Kidney tubule cell (primary cell): ENCODE data around the gene SMAP1.

ENCODE experiments used
- DNase-seq: peaks from one replicate; pipeline ENCODE4 v3.0.0-alpha.2; 2018; ENCODE audit warnings: low spot score

Gene SMAP1

DNA sequence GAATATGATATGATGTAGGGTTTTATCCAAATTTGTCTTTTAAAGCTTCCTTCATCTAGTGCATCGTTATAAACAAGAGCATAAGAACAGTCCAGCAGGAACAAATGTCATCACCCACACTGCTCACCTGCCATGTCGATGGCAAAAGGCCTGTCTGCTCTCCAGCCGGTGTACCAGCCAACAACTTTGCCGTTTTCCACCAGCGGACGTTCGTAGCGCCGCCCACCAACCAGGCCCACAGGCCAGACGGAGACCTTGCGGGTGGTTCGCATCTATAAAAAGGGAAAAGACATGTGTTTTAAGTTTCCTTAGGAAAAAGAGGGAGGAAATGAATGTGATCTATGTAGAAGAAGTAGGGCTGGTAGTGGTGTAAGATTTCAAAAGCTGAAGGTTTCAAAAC is 226.3 kb downstream of the SMAP1 start:
- DNase-seq = no peak

DNA sequence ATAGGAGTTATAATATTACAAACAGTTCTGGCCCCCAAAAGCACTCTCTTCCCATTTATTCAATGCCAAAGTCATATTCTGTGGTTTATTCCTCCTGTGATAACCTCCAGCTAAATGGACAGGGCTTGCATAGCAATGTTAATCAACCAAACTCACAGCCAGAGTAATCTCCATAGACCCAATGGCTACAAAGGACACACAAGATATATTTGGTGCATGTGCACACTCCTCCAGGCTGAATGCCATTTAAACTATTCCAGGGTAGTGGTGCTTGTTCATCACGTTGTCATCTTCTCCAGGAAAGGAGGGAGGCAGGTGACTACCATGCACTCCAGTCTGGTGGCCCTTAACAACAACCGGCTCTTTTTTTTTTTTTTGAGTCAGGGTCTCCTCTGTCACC is 232.4 kb downstream of the SMAP1 start:
- no peak for DNase-seq

DNA sequence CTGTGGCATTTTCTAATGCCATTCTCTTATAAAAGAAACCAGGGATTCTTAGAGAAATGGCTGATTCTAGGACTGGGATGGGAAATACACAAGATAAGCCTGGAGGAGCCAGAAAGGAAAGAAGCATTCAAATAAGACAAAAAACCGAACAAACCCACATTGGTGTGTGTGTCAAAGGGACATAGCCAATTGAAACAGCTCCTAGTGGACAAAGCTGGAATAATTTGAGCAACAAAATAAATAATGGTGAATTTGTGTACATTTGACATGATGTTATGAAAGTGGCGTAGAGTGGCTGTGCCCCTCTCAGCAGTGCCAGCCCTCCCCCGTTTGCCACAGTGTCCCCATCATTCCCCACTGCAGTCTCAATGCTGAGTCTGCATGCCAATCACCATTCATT is 233.6 kb downstream of the SMAP1 start:
- DNase-seq = no peak

DNA sequence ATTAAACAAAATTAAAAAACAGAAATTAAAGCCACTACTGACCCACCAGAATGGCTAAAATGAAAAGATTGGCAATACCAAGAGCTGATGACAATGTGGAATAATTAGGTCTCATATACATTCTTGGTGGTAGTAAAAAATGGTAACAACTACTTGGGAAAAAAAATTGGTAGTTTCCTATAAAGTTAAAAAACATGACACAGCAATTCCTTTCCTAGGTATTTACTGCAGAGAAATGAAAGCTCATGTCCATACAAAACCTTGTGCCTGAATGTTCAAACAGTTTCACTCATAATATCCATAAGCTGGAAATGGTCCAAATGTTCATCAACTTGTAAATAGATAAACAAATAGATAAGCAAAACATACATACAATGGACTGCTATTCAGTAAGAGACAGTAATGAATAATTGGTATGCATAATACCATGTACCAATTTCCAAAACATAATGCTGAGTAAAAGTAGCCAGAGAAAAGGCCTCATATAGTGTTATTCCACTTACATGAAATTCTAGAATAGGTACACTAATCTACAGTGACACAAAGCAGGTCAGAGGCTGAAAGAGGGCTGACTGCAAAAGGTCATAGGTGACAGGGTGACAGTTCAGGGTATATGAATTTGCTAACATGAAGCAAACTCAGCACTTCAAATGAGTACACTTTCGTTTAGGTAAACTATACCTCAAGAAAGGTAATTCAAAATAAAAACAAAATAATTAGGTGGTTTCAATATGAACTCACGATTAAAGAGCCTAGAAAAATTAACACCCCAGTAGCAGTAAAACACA is 236.2 kb downstream of the SMAP1 start:
- DNase-seq = no peak

DNA sequence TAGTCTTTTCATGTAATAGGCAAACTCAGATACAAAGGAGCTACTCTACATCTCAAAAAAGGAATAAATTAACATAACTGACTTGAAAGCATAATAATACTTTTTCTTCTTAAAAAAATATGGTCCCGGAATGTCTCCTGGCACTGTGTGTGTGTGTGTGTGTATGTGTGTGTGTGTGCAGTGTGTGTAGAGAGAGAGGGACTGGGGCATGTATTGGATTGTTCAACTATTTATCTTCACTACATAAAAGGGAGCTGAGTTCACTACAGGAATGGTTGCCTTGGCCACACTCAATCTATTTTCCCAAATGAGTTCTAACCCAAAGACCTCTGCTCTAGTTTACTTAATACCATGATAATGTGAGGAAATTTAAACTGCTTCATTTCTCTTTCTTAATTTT is 238.1 kb downstream of the SMAP1 start:
- no peak for DNase-seq
